OCI-LY3 (cell line): Measurements from ENCODE around the gene VDAC1.

Source experiments
- H2AFZ ChIP-seq: fragments of 200-600, 300-600 bp; shearing (Covaris generic); 2 replicates; pipeline ENCODE4 v1.6.0; 2014; ENCODE audit warnings: antibody characterized with exemption, low read depth, low read length
- H3K27ac ChIP-seq: fragments of 200-600, 300-600 bp; sonication (generic); 2 replicates; pipeline ENCODE4 v1.5.1; 2014; ENCODE audit warnings: mild to moderate bottlenecking, low read length, moderate library complexity, mixed read lengths
- H3K27me3 ChIP-seq: fragments of 200-600, 300-600 bp; sonication (generic); 2 replicates; pipeline ENCODE4 v1.6.1; 2014; ENCODE audit warnings: low read depth, low read length, mixed read lengths
- H3K36me3 ChIP-seq: fragments of 200-600, 300-600 bp; sonication (generic); replicated peaks from 2 replicates; pipeline ENCODE3; 2014; ENCODE audit warnings: low read depth, low read length, mixed read lengths
- H3K4me1 ChIP-seq: fragments of 300-600, 200-600 bp; sonication (generic); 2 replicates; pipeline ENCODE4 v1.6.1; 2014; ENCODE audit warnings: low read length, mixed read lengths
- H3K4me2 ChIP-seq: fragments of 200-600, 300-600 bp; sonication (generic); 2 replicates; pipeline ENCODE4 v1.6.1; 2014; ENCODE audit warnings: low read length, mixed read lengths
- H3K4me3 ChIP-seq: fragments of 300-600, 200-600 bp; sonication (generic); 2 replicates; pipeline ENCODE4 v1.5.1; 2014; ENCODE audit warnings: antibody characterized with exemption, mild to moderate bottlenecking, low read length, moderate library complexity
- H3K79me2 ChIP-seq: fragments of 300-600, 200-600 bp; shearing (Covaris generic); 2 replicates; pipeline ENCODE4 v1.6.1; 2014; ENCODE audit warnings: mild to moderate bottlenecking, low read length, mixed read lengths
- H3K9ac ChIP-seq: fragments of 300-600, 200-600 bp; shearing (Covaris generic); 2 replicates; pipeline ENCODE4 v1.6.0; 2014; ENCODE audit warnings: mild to moderate bottlenecking, low read length, moderate library complexity
- H3K9me3 ChIP-seq: fragments of 200-600, 300-600 bp; shearing (Covaris generic); 2 replicates; pipeline ENCODE4 v1.6.1; 2014; ENCODE audit warnings: low read length, mixed read lengths; ENCODE audit not compliant: insufficient read depth
- H4K20me1 ChIP-seq: fragments of 200-600, 300-600 bp; sonication (generic); 2 replicates; pipeline ENCODE4 v1.6.1; 2016; ENCODE audit warnings: low read length, mixed read lengths; ENCODE audit not compliant: insufficient read depth
- CTCF ChIP-seq: fragments of 200-600, 300-600 bp; sonication (generic); IDR thresholded peaks from 2 replicates; pipeline ENCODE4 v1.5.1; 2014; ENCODE audit warnings: antibody characterized with exemption, low read length, low read depth
- EZH2phosphoT487 ChIP-seq: fragments of 200-600 bp; shearing (Covaris generic); IDR thresholded peaks from 2 replicates; pipeline ENCODE4 v1.6.1; 2018; ENCODE audit warnings: antibody characterized with exemption, mixed run types, low read depth

Gene VDAC1

GRCh38 chr5:133994990-133995333 lies 9.8 kb downstream of the VDAC1 start:
- Histone ChIP-seq H3K27ac (no peak overlapping the region), H3K36me3 (peaks cover 15% of the 10 kb centered on the region)

GRCh38 chr5:133994297-133994989 lies 10.3 kb downstream of the VDAC1 start:
- no peaks in the 10 kb centered on the region for H3K4me1 ChIP-seq
- peaks cover 99% of the 10 kb centered on the region for H3K79me2 ChIP-seq
- no peak overlapping the region for H3K4me3 ChIP-seq
- H3K27ac ChIP-seq: no peak overlapping the region
- no peak overlapping the region for H3K4me2 ChIP-seq
- H4K20me1 ChIP-seq: peaks cover 82% of the 10 kb centered on the region
- no peak overlapping the region for H3K9ac ChIP-seq
- no peak for TF ChIP-seq EZH2phosphoT487
- TF ChIP-seq CTCF: no peak
- no peaks in the 10 kb centered on the region for H3K27me3 ChIP-seq
- no peaks in the 10 kb centered on the region for H3K9me3 ChIP-seq
- H3K36me3 ChIP-seq: peaks cover 17% of the 10 kb centered on the region
- no peak overlapping the region for H2AFZ ChIP-seq

More at GRCh38 chr5:133994990-133995333, 9.8 kb downstream of the VDAC1 start:
- no peaks in the 10 kb centered on the region for H3K9me3 ChIP-seq
- H3K79me2 ChIP-seq: peaks cover 99% of the 10 kb centered on the region
- TF ChIP-seq CTCF (no peak), EZH2phosphoT487 (no peak)
- H4K20me1 ChIP-seq: peaks cover 87% of the 10 kb centered on the region
- no peak overlapping the region for H3K9ac ChIP-seq
- no peaks in the 10 kb centered on the region for H3K4me1 ChIP-seq
- no peaks in the 10 kb centered on the region for H3K27me3 ChIP-seq
- no peak overlapping the region for H3K4me2 ChIP-seq
- no peak overlapping the region for H3K4me3 ChIP-seq
- no peak overlapping the region for H2AFZ ChIP-seq

- H3K4me3 ChIP-seq: no peak overlapping the region
- H3K9me3 ChIP-seq: no peaks in the 10 kb centered on the region
- H2AFZ ChIP-seq: no peak overlapping the region
- no peaks in the 10 kb centered on the region for H3K4me1 ChIP-seq
- TF ChIP-seq CTCF: no peak
- no peak for TF ChIP-seq EZH2phosphoT487
- H4K20me1 ChIP-seq: peaks cover 72% of the 10 kb centered on the region
- peaks cover 94% of the 10 kb centered on the region for H3K79me2 ChIP-seq
- H3K36me3 ChIP-seq: peaks cover 21% of the 10 kb centered on the region
- H3K27me3 ChIP-seq: no peaks in the 10 kb centered on the region
- H3K27ac ChIP-seq: no peak overlapping the region
- H3K9ac ChIP-seq: no peak overlapping the region
- no peak overlapping the region for H3K4me2 ChIP-seq
These were observed 11.4 kb downstream of the VDAC1 start for GRCh38 chr5:133993185-133993936.

- H3K27ac ChIP-seq: no peak overlapping the region
- H3K4me1 ChIP-seq: no peaks in the 10 kb centered on the region
- TF ChIP-seq EZH2phosphoT487 (no peak), CTCF (no peak)
- peaks cover 90% of the 10 kb centered on the region for H3K79me2 ChIP-seq
- H3K9ac ChIP-seq: no peak overlapping the region
- H2AFZ ChIP-seq: no peak overlapping the region
- H4K20me1 ChIP-seq: peaks cover 65% of the 10 kb centered on the region
- H3K4me3 ChIP-seq: no peak overlapping the region
- H3K9me3 ChIP-seq: no peaks in the 10 kb centered on the region
- no peak overlapping the region for H3K4me2 ChIP-seq
- no peaks in the 10 kb centered on the region for H3K27me3 ChIP-seq
- peaks cover 25% of the 10 kb centered on the region for H3K36me3 ChIP-seq
These were observed 12.2 kb downstream of the VDAC1 start for GRCh38 chr5:133992429-133993155.
